ENCODE results near the gene DUSP12.

GRCh38 chr1:161706113-161706481 lies 43.5 kb upstream of the DUSP12 start:
- no peak for TF ChIP-seq CTCF (IDR thresholded peaks at IDR 0.05)
- no peak for TF ChIP-seq EZH2 (IDR thresholded peaks at IDR 0.05; ENCODE audit: borderline replicate concordance, insufficient read depth, low read depth, low read length, poor library complexity, severe bottlenecking)

Measured in B cell (primary cell).